Activated T-cell treated with anti-CD3 and anti-CD28 coated beads, Interleukin-2, amount 50 U/mL, for 48 hours (primary cell): ENCODE data around the gene SQSTM1.
"Not testable (repeated sequence)": the region's sequence is repeated elsewhere in the genome, so short reads cannot be mapped to it uniquely, and the experiment has no call there.

ENCODE experiments used
- DNase-seq, 2 experiments: peaks; one replicate each; pipeline ENCODE4 v3.0.0-alpha.2; 2020

Gene SQSTM1

DNA sequence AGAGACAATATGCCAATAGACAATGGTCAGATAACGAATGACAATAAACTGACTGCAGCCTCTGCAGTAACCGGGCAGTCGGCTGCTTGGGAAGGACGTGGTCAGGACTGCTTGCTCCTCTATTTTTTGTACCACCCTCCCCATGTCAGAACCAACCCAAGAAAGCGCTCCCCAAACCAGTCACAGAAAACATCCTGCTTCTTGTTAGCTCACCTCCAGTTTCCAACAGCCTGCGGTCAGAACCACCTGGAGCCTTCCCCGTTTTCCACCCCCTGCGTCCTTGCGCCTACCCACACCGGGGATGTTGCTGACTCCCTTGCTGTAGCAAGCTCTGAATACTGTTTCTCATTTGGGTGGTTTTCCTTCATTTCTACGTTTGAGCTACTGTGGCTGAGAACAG is 39.6 kb downstream of the SQSTM1 start:
- DNase-seq: no peak

GRCh38 chr5:179862296-179862695 is 41.6 kb downstream of the SQSTM1 start:
- no peak for DNase-seq

GRCh38 chr5:179862891-179863290 is 42.2 kb downstream of the SQSTM1 start:
- no peak for DNase-seq

GRCh38 chr5:179863449-179864085 is 42.9 kb downstream of the SQSTM1 start:
- DNase-seq: no peak

- no peak for DNase-seq
Observed at GRCh38 chr5:179864686-179865085, 44.0 kb downstream of the SQSTM1 start.

- DNase-seq: no peak
Observed at GRCh38 chr5:179865491-179866240, 45.0 kb downstream of the SQSTM1 start.

DNA sequence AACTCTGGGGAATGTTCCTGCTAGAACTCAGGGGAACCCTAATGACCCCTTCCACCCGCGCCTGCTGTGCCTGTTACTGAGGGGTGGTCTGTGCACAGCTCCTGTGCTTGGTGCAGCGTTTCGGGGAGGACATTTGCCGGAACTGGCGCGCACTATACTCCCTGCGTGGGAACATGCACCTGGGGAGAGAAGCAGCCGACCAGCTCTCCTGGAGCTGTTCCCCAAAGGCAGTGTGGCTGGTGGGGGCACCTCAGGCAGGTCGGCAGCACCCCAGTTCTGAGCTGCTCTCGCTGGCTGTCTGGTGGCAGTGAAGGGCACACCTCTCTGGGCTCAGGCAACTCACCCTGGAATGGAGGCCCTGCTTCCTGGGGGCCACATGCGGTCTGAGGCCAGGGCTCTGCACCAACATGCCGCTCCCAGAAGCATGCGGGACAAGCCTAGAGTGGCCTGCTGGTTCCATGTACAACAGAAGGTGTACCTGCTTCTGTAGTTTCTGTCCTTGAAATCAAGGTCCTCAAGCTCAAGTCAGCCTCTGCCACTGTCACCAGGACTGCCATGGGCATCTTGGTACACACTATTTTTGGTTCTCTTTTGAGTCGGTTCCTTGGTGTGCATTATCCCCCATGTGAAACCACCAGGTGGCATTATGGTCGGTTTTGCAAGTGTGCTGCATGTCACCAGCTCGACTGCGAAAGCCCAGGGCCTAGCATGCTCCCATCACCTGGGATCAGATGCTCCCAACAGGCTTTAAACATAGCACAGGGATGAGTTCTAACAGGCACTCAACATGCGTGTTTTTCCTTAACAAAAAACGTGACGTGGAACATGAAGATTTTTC is 45.8 kb downstream of the SQSTM1 start:
- peak; percentile 39 to 51 for DNase-seq

- DNase-seq: no peak
Observed at GRCh38 chr5:179867079-179867465, 46.4 kb downstream of the SQSTM1 start.

DNA sequence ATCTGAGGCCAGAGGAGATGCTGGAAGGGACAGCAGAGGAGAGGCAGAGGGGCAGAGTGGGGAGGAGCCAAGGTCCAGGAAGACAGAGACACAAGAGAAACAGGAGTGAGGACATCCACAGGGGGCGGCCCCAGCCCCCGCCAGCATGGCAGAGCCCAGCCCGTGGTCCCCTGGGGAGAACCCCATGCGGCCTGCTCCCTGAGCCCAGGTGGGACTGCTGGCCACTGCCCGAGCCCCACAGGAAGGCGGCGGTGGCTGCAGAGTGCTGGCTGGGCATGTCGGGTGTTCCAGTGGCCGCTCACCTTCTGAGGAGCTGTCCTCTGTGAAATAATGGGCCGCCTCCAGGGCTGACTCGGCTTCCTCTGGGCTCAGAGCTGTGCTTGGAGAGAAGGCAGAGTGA is 46.8 kb downstream of the SQSTM1 start:
- DNase-seq: no peak

DNA sequence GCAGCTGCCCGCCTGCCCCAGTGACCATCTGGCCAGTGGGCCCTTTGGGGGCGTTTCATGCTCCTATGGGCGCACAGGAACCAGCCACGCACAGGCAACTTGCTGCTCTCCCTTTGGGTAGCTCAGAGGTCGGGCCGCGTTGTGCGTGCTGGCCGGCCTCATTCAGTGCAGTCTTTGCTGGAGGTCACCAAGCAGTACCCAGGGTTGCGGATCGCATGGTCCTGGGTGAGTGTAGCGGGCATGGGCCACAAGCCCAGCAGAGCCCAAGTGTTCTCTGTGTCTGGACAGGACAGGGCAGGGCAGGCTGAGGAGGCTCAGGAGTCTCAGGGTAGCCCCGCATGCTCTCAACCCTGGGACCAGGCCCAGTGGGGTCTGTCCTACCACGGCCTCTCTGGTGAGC is 47.8 kb downstream of the SQSTM1 start:
- DNase-seq: no peak

GRCh38 chr5:179869101-179869500 is 48.4 kb downstream of the SQSTM1 start:
- no peak for DNase-seq

DNA sequence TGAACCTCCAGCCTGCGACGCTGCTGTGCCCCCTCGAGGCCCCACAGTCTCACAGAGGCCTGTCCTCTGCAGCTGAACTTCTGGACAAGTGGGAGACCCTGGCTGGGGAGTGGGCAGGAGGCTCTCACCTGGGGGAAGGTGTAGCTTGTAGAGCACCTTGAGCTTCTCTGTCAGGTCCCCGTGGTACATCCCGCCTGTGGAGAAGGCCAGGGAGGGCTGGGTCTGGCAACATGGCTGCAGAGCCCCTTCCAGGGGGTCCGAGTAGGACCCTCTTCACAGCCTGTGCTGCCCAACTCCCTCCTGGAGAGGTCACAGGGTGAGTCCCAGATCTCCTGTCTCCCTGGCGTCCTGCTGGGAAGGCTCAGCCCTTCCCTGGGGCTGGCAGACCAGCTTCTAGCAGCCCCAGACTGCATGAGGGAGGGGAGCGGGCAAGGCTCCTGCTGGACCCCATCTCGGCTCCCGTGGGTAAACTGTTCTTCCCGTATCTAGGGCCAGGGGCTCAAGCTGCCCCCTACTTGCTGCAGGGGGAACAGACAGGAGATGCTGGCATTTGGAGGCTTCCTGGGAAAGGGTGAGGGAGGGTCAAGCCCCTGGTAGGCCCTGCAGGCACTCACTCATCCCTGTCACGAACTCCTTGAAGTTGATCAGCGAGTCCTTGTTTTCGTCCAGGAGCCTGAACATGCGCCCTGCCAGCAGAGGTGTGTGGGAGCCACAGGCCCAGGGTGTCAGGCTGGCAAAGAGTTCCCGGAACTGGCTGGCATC is 49.1 kb downstream of the SQSTM1 start:
- DNase-seq: no peak

GRCh38 chr5:179870403-179870903 is 49.7 kb downstream of the SQSTM1 start:
- no peak for DNase-seq

DNA sequence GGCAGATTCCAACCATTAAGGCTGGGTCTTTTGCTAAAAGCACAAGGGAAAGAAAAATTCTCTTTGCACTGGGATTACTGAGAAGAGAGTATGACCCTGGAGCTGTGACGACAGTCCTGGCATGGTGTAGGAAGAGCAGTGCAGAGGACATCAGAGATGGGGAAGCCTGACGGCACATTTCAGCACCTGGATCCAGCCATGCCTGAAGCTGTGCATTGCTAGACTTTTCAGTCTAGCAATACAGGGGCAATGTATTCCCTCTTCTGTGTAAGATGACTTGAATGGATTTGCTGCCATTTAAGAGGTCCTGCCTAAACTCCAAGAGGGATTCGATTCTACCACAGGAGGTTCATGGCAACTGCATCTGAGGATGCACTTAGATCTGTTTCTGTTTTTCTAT is 50.2 kb downstream of the SQSTM1 start:
- DNase-seq: no peak

- not testable (repeated sequence) for DNase-seq
Observed at GRCh38 chr5:179871533-179871932, 50.8 kb downstream of the SQSTM1 start.

- no peak for DNase-seq
Observed at GRCh38 chr5:179872055-179872827, 51.5 kb downstream of the SQSTM1 start.

- no peak for DNase-seq
Observed at GRCh38 chr5:179872828-179873575, 52.3 kb downstream of the SQSTM1 start.

DNA sequence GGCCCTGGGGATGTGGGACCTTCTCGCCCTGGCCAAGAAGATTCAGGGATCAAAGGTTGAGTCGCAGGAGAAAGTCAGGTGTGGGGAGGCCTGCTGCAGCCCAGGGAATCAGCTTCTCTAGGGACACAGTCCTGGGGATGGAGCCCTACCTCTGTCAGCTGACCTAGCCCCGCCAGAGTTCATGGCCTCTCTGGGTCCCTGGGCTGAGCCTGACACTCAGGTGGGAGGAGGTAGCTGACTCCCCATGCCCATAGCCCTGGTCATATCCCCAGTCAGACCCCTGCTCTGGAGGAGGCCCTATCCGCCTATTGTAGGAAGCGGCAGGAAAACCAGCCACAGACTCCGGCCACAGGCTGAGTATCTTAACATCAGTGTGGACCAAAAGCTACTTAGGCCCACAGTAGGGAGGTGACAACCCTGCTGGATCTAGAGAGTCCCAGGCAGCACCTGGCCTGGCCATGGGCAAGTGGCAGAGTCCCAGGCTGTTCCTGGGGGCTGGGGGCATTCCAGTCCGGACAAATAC is 52.9 kb downstream of the SQSTM1 start:
- DNase-seq: no peak

DNA sequence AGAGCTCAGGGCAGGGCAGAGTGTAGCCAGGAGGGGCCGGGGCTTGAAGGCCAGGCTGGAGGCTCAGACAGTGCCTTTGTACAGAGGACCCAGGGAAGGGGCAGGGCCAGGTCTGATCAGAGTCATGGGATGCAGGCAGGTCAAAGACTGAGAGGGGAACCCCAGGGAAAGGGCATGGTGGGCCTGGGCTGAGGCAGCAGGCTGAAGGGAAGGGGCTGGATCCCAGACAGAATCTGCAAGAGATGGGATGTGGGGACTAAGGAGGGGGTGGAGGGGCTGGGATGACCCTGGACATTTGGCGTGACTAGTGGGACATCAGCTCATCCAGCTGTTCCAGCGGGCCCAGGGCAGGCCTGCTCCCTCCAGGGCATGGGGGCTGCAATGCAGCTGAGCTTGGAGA is 53.4 kb downstream of the SQSTM1 start:
- DNase-seq: no peak

- no peak for DNase-seq
Observed at GRCh38 chr5:179874536-179875292, 54.0 kb downstream of the SQSTM1 start.
